Measurements from ENCODE around the gene PDYN. TPM values are rescaled to one million over a fixed set of nuclear protein-coding genes. Genes with fewer than 3 reads are reported as not detected.

Gene PDYN
- total and polyA plus RNA-seq, 9 of the 15 experiments (the other 6 are each of a cell fraction or from before 2014, with no cell fraction given) = not detected

DNA sequence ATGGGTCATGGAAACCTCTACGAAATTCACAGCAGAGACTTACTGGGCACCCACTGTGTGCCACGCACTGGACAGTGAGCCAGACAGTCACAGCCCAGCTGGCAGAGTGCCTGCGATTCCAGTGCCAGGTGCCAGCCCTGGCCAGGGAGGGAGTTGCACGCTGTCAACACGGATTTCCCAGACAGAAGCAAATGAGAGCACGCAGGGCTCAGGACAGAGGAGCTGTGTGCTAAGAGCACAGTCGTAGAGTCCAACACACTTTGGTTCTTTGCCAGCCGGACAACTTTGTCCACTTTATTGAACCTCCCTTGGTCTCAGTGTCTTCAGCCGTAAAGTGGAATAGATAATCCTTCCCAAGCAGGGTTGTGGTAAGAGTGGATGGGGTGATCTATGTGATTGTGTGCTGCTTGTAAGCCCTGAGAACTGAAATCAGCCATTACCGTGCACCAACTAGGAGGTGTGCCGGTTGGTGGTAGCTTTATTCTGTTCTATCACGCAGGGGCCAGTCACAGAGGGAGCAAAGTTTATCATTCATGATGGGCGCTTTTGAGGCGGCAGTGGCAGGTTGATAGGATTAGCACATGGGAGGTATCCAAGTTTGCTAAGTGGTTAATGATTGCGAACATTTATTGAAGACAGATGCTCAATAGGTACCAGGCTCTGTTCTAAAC lies 58.0 kb downstream of the PDYN start:
- no peak overlapping the region for H3K27ac ChIP-seq (ENCODE audit: extremely low read depth, low read depth, low read length)
- under 1% methylated on average over 13 of the region's 15 CpGs for WGBS (ENCODE audit: insufficient coverage, low coverage, missing lambda C conversion rate)
- no peaks in the 10 kb centered on the region for H3K9me1 ChIP-seq (ENCODE audit: control insufficient read depth, insufficient read depth, low read length)
- no peak for TF ChIP-seq PHB2 (IDR thresholded peaks at IDR 0.05; ENCODE audit: low read depth)
- H3K4me1 ChIP-seq (replicated peaks in 1 of 2; ENCODE audit: control insufficient read depth in 2 of 2, insufficient read depth in 2 of 2, low read length in 2 of 2) = no peaks in the 10 kb centered on the region
- no peaks in the 10 kb centered on the region for H3K36me3 ChIP-seq (ENCODE audit: control insufficient read depth, insufficient read depth, low read length)
- H3K4me3 ChIP-seq = no peak overlapping the region
- ChIA-PET CTCF (ENCODE audit: low intra/inter-chr PET ratio) (no interaction called here), POLR2A (no interaction called here)
- BruUV-seq (replicated peaks) = no TSS peak
- ATAC-seq (no peak), FAIRE-seq (no peak), DNase-seq (ENCODE audit: extremely low read depth in 1 of 4, low spot score in 3 of 4) (no peak)
- peaks cover 2 to 43% of the 10 kb centered on the region in 2 experiments; a peak in 3 of 5 replicates for H3K27me3 ChIP-seq (ENCODE audit: control insufficient read depth in 2 of 2, insufficient read depth in 2 of 2, low read length in 2 of 2)
- H3K9me3 ChIP-seq (replicated peaks; ENCODE audit: control insufficient read depth, insufficient read depth, low read depth, low read length) = no peaks in the 10 kb centered on the region
- H3K9ac ChIP-seq (ENCODE audit: insufficient read depth in 1 of 2, low read depth in 2 of 2, low read length in 2 of 2) = no peak overlapping the region
- H3K4me2 ChIP-seq (ENCODE audit: insufficient read depth, low read length) = no peak overlapping the region
- no peaks in the 10 kb centered on the region for H3K79me2 ChIP-seq (ENCODE audit: control insufficient read depth, insufficient read depth, low read length)
- intact Hi-C loops (cut with micrococcal nuclease) (no loop called here), in situ Hi-C loops (cut with MboI) (no loop called here)
- no peaks in the 10 kb centered on the region; the same call in 1 of the 2 replicates for H4K20me1 ChIP-seq (replicated peaks; ENCODE audit: control insufficient read depth, insufficient read depth, low read length)
- no peak overlapping the region for H2AFZ ChIP-seq (ENCODE audit: low read depth, low read length)

DNA sequence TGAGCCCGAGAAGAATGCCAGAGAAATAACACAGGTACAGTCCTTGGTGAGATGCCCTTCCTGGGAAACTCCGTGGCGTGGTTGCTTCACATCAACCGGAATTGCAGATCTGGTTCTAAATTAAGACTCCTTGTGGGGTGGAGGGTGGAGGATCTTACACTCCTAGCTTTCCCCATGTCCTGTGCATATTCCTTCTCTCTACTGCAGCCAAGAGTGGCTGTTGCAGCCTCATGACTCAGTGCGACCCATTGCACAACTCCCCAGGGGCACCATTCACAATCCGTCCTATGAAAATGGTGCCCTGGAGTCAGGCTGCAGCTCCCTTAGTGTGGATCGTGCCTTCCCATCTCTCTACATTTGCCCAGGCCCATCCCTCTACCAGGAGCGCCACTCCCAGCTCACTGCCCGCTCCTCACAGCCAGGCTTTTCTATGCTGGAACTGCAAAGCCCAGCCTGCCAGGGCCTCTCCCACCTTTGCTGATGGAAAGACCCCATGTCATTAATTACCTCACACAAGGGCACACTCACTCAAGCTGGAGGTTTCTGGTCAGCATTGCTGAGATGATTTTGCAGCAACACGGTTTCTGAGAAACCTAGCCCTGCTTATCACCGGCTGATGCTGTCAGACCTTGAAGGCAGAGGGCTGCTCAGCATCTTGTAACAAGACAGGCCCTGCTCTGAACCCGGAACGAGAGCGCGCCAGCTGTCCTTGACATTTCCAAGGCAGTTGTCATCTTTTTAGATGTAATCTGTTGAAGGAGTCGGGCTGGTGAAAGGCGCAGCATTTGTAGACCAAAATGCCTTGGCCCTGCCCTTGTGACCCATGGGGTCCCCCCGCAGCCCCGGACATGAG lies 58.9 kb downstream of the PDYN start:
- Histone ChIP-seq H4K20me1 (replicated peaks; ENCODE audit: control insufficient read depth, insufficient read depth, low read length) (no peaks in the 10 kb centered on the region), H3K27me3 (ENCODE audit: control insufficient read depth in 2 of 2, insufficient read depth in 2 of 2, low read length in 2 of 2) (peaks cover 2 to 43% of the 10 kb centered on the region in 2 experiments; a peak in 3 of 5 replicates), H3K36me3 (ENCODE audit: control insufficient read depth, insufficient read depth, low read length) (no peaks in the 10 kb centered on the region), H3K9ac (ENCODE audit: insufficient read depth in 1 of 2, low read depth in 2 of 2, low read length in 2 of 2) (no peak overlapping the region), H2AFZ (ENCODE audit: low read depth, low read length) (no peak overlapping the region), H3K79me2 (ENCODE audit: control insufficient read depth, insufficient read depth, low read length) (no peaks in the 10 kb centered on the region), H3K27ac (ENCODE audit: extremely low read depth, low read depth, low read length) (no peak overlapping the region), H3K4me2 (ENCODE audit: insufficient read depth, low read length) (no peak overlapping the region), H3K4me1 (replicated peaks in 1 of 2; ENCODE audit: control insufficient read depth in 2 of 2, insufficient read depth in 2 of 2, low read length in 2 of 2) (no peaks in the 10 kb centered on the region), H3K4me3 (no peak overlapping the region), H3K9me1 (ENCODE audit: control insufficient read depth, insufficient read depth, low read length) (no peaks in the 10 kb centered on the region), H3K9me3 (replicated peaks; ENCODE audit: control insufficient read depth, insufficient read depth, low read depth, low read length) (no peaks in the 10 kb centered on the region)
- 0% methylated on average over 18 of the region's 19 CpGs for WGBS (ENCODE audit: insufficient coverage, low coverage, missing lambda C conversion rate)
- no TSS peak for BruUV-seq (replicated peaks)
- DNase-seq (ENCODE audit: extremely low read depth in 1 of 4, low spot score in 3 of 4) (no peak), ATAC-seq (no peak), FAIRE-seq (no peak)
- ChIA-PET CTCF (ENCODE audit: low intra/inter-chr PET ratio) (no interaction called here), POLR2A (no interaction called here)
- in situ Hi-C loops (cut with MboI) (no loop called here), intact Hi-C loops (cut with micrococcal nuclease) (no loop called here)
- no peak for TF ChIP-seq LARP7 (IDR thresholded peaks at IDR 0.05)
- TF ChIP-seq FOSL1 (tag; conservative IDR thresholded peaks at IDR 0.05) = no peak
- TF ChIP-seq FOXK2 (conservative IDR thresholded peaks at IDR 0.05 in 1 of 2, IDR thresholded peaks at IDR 0.05 in 1 of 2; ENCODE audit: low read depth in 2 of 2) = no peak
- TF ChIP-seq HIVEP1 (CRISPR knock-in tag; IDR thresholded peaks at IDR 0.05) = no peak
- TF ChIP-seq CC2D1A (IDR thresholded peaks at IDR 0.05) = no peak
- TF ChIP-seq HLTF (IDR thresholded peaks at IDR 0.05) = no peak
- TF ChIP-seq SRF (CRISPR knock-in tag; IDR thresholded peaks at IDR 0.05) = no peak
- TF ChIP-seq HNRNPLL (IDR thresholded peaks at IDR 0.05; ENCODE audit: low read depth, low read length, poor library complexity, severe bottlenecking) = no peak
- TF ChIP-seq, protein P1, sequence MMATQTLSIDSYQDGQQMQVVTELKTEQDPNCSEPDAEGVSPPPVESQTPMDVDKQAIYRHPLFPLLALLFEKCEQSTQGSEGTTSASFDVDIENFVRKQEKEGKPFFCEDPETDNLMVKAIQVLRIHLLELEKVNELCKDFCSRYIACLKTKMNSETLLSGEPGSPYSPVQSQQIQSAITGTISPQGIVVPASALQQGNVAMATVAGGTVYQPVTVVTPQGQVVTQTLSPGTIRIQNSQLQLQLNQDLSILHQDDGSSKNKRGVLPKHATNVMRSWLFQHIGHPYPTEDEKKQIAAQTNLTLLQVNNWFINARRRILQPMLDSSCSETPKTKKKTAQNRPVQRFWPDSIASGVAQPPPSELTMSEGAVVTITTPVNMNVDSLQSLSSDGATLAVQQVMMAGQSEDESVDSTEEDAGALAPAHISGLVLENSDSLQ (IDR thresholded peaks at IDR 0.05) = no peak
- TF ChIP-seq, protein P2, sequence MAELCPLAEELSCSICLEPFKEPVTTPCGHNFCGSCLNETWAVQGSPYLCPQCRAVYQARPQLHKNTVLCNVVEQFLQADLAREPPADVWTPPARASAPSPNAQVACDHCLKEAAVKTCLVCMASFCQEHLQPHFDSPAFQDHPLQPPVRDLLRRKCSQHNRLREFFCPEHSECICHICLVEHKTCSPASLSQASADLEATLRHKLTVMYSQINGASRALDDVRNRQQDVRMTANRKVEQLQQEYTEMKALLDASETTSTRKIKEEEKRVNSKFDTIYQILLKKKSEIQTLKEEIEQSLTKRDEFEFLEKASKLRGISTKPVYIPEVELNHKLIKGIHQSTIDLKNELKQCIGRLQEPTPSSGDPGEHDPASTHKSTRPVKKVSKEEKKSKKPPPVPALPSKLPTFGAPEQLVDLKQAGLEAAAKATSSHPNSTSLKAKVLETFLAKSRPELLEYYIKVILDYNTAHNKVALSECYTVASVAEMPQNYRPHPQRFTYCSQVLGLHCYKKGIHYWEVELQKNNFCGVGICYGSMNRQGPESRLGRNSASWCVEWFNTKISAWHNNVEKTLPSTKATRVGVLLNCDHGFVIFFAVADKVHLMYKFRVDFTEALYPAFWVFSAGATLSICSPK (IDR thresholded peaks at IDR 0.05; ENCODE audit: borderline replicate concordance) = no peak
- TF ChIP-seq BHLHE40 (IDR thresholded peaks at IDR 0.05; ENCODE audit: low read length) = no peak
- no peak for TF ChIP-seq PTTG1 (tag; IDR thresholded peaks at IDR 0.05; ENCODE audit: low read depth)

Data from K562 (cell line).